Right kidney (tissue), 1 donor: ENCODE measurements around the gene ESR2.
"Not testable (repeated sequence)": the region's sequence is repeated elsewhere in the genome, so short reads cannot be mapped to it uniquely, and the experiment has no call there.

Source experiments
- DNase-seq: peaks from one replicate; pipeline ENCODE4 v3.0.0-alpha.2; 2016

Gene ESR2

GRCh38 chr14:64196056-64196455 lies 98.1 kb downstream of the ESR2 start:
- DNase-seq: no peak

DNA sequence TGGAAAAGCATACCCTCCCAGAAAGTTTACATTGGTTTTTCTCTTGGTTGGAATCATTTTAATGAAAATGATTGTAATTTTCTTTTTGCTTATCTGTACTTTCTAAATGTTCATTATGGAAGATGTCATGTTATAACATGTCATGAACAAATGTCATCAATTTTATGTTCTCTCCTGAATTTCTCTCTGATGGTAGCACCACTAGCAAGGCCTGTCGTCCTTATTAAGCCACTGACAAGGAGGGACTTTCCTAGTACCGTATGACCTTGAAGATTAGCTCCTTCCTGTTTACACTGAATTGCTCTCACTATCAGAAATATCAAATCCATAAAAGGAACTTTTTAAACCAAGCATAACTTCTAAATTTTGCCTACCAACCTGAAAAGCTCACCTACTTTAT lies 99.0 kb downstream of the ESR2 start:
- DNase-seq: no peak

DNA sequence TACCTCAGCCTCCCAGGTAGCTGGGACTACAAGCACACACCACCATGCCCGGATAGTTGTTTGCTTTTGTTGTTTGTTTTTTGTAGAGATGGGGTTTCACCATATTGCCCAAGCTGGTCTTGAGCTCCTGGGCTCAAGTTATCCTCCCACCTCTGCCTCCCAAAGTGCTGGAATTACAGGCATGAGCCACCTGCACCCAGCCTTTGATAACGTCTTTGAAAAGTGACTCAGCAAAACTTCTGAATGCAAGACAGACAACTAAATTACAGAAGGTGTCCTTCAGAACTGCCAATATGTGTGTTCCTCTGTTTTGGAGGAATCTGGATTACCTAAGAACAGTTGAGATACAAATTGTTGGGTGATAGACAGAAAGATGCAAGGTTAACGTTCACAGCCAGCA lies 99.8 kb downstream of the ESR2 start:
- no peak for DNase-seq

DNA sequence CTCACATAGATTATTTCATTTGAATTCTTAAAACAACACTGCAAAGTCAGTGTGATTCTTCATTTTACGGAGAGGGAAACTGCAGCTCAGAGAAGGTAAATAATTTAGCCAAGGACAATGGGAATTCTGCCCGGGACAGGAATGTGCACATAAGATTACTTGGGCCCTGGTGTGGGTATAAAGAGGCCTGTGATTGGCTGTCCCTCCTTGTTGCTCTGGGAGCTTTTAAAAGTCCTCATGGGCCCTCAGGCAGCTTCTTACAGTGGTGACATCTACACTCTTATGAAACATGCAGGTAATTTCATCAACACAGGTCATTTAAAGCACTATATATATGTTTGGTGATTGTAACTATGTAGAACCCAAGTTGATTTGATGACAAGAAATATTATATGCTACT lies 100.3 kb downstream of the ESR2 start:
- no peak for DNase-seq

DNA sequence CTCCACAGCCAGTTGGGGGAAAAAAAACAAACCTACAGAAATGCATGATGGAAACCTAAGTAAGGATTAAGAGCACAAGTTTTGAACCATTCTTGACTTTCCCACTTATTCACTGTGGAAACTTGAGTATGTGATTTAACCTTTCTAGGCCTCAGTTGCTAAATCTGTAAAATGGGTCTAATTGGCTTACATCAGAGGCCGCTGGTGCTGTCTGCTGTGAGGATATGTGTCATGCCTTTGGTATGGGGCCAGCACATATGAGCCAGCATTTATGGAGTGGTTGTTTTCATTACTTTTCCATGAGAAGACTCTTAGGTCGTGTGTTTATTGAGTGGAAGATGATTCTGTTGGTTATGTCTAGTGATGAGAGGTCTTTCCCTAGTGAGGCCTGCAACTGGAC lies 102.4 kb downstream of the ESR2 start:
- no peak for DNase-seq

DNA sequence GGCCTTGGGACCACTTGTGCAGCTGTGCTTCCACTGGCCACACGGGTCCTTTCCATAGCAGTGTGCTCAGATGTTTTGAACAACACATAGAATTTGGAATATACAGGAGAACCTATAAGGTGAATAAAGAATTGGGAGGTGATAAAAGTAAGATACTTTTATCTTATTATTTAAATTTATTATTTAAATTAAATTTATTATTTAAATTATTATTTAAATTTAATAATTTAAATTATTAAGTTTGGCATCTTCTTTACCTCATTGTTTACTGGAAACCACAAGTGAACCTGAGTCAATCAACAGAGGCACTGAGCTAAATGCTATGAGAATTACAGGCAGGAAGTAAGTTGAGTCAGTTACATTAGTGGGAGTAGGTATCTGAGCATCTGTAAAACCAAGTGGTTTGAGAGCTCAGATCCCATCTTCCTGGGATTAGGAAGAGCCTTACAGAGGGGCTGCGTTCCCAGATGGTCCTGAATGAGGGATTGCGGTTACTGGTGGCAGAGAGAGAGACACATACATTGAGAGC lies 103.1 kb downstream of the ESR2 start:
- DNase-seq: no peak

GRCh38 chr14:64187331-64187730 lies 106.8 kb downstream of the ESR2 start:
- no peak for DNase-seq

- no peak for DNase-seq
Measured at GRCh38 chr14:64186231-64187129, 107.7 kb downstream of the ESR2 start.

GRCh38 chr14:64185184-64185583 lies 109.0 kb downstream of the ESR2 start:
- no peak for DNase-seq

DNA sequence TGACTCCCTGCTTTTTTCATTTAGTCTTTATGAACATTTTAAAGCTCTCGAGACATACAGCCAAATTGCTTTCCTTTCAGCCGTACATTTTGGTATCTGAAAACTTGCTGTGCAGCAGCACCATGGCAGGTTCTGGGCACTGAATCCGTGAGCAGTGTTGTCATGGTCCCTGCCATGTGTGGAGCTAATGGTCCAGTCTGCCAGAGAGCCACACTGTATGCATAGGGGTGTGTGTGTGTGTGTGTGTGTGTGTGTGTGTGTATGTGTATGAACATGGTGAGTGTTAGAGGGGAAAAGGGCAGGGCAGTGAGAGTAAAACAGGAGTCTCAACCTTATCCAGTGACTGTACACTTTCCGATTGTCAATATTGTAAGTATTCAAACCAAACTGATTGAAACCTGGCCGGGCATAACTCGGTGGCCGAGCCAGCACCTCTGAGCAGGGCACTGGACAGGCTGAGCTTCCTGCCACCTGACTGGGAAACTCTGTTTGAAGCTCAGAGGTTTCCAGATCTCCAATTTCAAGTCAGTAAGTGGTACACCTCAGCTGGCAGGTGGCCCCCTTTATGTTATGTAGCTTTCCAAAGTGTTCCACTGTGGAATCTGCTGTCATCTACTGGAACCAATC lies 110.0 kb downstream of the ESR2 start:
- DNase-seq: no peak

GRCh38 chr14:64182908-64183307 lies 111.3 kb downstream of the ESR2 start:
- not testable (repeated sequence) for DNase-seq

- no peak for DNase-seq
Measured at GRCh38 chr14:64178814-64179213, 115.4 kb downstream of the ESR2 start.

DNA sequence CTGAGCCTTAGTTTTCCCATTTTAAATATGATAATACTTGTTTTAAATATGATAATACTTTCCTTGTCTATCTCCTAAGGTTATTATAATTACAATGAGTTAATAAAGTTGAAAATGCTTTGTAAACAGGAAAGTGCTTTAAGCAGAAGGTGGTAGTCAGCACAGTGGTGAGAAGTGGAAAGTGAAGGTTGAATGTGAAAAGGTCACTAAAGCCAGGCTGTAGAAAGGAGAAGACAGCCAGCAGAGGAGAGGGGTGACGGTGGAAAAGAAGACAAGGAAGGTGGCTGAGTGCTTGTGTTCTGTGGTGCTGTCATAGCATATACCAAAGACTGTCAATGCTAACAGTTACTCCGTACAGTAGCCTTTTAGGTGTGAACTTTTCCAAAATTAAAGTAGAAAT lies 117.8 kb downstream of the ESR2 start:
- DNase-seq: no peak

DNA sequence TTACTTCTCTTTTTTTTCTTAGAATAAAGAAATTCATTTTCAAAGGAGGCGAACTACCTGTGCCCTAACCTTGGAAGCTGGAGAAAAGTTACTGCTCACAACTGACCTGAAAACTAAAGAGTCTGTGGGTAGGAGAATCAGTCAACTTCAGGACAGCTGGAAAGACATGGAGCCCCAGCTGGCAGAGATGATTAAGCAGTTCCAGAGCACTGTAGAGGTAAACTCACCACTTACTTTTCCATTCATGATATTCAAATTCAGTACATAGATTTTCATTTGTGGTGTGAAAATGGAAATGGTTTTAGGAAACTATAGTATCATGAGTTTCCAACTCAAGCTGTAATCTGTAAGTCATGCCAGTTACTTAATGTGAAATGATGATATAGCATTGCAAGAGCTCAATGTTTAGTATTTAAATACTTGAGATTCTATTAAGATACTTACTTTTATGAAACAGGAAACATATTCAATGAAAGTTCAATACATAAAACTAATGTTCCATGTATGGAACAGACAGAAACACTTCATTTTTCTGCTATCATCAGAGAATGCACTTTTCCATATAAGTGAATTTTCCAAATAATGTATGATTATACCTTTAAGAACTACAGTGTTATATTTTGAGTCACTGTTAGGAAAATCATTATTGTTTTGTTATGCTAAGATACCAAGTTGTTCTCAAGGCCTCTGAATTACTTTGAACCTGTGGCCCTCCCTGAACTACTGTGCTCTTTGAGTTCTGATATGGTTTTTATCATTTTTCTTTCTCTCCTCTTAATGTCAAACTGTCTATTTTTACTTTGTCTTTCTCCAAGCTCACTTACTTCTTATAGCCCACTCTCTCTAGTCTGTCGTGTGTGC lies 119.0 kb downstream of the ESR2 start:
- no peak for DNase-seq

- DNase-seq: no peak
Measured at GRCh38 chr14:64170181-64170580, 124.0 kb downstream of the ESR2 start.

DNA sequence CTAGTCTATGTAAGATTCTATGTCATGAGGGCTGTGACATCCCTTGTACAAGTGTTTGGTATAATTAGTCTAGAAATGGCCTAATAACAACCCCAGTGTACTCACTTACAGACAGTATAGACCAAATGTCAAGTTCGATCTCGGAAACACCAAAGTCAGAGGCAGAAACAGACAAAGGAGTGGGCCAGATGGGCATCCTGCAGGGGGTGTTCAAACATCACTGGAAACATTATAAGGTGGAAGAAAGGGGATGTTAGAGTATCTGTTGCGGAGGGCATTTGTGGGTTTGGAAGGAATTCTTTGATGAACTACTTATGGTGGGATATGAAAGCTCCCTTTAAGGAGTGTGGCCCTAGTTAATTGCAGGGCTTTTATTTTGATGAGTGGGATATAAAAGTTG lies 134.6 kb downstream of the ESR2 start:
- no peak for DNase-seq

DNA sequence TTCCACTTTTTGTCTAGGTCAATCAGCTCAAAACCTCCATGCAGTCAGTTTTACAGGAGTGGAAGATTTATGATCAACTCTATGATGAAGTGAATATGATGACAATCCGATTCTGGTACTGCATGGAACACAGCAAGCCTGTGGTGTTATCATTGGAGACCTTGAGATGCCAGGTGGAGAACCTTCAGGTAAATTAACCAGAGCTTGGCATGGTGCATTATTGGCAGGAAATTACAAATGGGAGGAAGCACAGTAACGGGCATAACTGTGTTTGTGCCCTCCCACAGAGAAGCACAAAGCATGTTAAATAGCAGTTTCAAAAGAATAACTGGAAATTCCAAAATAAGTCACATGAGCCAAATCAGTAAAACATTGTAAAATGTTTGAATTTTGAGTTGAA lies 135.6 kb downstream of the ESR2 start:
- DNase-seq: no peak

GRCh38 chr14:64149921-64150320 lies 144.2 kb downstream of the ESR2 start:
- no peak for DNase-seq

DNA sequence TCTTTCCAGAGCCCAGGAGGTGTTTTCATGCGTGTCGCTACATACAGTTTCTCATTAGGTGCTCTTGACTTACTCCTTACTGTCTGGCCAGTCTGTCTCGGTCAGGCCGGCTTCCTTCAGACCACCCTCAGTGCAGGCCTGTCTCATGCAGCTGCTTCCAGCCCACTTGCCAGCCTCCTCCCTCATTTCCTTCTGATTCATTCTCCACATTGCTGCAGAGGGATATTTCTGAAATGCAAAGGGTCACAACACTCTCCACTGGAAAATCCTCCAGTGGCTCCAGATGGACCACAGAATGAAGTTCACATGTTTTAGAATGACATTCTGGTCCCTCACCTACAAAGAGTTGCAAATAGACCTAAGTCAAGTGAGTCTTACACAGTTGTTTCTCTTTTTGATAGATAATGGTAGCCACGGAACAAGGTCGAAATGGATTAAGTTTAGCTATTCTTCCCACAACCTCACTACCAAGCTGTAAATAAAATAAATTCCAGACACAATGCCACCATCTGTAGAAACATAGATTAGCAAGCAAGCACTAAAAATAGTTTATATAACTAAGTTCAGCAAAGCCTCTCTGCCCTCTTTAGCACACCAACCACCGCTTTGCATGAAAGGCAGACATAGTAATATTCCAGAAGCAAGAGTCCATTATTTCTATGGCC lies 146.9 kb downstream of the ESR2 start:
- DNase-seq: no peak

DNA sequence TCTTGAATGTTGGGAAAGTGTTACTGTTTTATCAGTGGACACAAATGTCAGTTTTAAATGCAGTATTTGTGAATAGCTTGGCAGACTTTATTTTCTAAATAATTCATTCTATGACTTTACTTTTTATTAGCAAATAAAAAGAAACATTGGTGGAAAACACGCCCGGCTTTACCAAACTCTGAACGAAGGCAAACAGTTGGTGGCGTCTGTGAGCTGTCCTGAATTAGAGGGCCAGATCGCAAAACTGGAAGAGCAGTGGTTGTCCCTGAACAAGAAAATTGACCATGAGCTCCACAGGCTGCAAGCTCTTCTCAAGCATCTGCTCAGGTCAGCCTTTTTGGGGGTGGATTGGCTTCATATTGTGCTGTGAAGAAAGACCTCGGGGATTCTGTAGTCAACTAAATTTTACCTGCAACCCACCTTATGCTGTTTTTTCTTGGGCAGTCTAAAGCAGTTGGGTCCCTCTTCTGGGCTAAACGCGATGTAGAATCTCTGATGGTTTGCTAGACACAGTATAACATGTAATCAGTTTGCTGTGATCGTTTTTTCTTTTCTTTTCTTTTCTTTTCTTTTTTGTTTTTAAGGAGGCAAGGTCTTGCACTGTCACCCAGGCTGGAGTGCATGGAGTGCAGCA lies 156.4 kb downstream of the ESR2 start:
- no peak for DNase-seq

DNA sequence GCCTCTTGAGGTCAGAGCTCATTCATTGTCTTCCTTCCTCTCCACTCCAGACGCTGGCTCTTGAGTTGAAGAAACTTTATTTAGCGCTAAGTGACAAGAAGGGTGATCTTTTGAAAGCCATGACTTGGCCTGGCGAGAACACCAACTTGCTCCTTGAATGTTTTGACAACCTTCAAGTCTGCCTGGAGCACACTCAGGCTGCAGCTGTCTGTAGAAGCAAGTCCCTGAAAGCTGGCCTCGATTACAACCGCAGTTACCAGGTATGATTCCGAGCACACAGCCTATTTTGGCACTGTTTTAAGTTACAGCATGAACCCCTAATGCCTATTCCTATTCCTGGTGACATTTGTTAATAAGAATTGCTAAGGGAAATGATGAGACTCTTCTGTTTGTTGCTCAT lies 167.6 kb downstream of the ESR2 start:
- no peak for DNase-seq

DNA sequence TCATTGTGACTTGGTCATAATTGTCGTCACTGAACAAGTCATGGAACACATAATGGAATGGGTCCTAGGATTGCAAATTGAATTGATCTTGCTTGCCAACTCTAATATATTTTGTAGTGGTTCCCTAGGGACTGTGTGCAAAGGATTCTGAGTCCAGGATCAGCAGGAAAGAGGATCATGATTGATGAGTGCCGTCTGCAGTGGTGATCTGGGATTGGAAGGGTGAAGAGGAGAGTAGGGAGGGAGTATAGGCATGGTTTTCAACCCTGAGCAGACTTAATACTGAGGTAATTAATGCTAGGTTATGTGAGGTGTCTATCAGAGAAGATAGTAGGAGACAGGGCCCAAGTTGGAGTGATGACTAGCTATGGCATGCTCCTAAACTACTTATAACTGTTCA lies 168.9 kb downstream of the ESR2 start:
- no peak for DNase-seq
